ACHN (cell line): ENCODE measurements around the gene METTL1.
"Not testable (repeated sequence)": the region's sequence is repeated elsewhere in the genome, so short reads cannot be mapped to it uniquely, and the experiment has no call there.

Experiments used
- DNase-seq: peaks from one replicate; pipeline ENCODE4 v3.0.0-alpha.2; 2015
- in situ Hi-C: cut with HindIII; loops from 2 replicates; pipeline ENCODE4 v1.10.0; 2017; ENCODE audit warnings: low sequenced_read_pairs, low pct_ligation_motif_present, low pct_unique_long_range_greater_than_20kb

Gene METTL1

GRCh38 chr12:57775044-57775443 lies 3.1 kb upstream of the METTL1 start:
- in situ Hi-C loops, result no loop called here
- DNase-seq, result no peak

DNA sequence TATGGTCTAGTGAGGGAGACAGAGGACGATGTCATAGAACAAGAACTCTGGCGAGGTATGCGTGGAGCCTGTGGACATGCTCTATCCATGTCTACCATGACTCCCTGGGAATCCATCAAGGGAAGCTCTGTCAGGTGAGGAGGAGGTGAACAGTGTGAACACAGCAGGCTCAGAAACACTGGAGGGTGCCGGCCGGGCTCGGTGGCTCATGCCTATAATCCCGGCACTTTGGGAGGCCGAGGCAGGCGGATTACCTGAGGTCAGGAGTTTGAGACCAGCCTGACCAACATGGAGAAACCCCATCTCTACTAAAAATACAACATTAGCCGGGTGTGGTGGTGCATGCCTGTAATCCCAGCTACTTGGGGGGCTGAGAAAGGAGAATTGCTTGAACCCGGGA lies 2.7 kb upstream of the METTL1 start:
- in situ Hi-C loops, DNase-seq: not testable (repeated sequence)

GRCh38 chr12:57772429-57773322 lies 771 bp upstream of the METTL1 start, which contains the start of gene EEF1AKMT3:
EEF1AKMT3 (plus strand) TSS chr12:57772614; CDS start chr12:57772725, 111 bp downstream.
- DNase-seq, result peak; percentile 81
- in situ Hi-C loops, result no loop called here

DNA sequence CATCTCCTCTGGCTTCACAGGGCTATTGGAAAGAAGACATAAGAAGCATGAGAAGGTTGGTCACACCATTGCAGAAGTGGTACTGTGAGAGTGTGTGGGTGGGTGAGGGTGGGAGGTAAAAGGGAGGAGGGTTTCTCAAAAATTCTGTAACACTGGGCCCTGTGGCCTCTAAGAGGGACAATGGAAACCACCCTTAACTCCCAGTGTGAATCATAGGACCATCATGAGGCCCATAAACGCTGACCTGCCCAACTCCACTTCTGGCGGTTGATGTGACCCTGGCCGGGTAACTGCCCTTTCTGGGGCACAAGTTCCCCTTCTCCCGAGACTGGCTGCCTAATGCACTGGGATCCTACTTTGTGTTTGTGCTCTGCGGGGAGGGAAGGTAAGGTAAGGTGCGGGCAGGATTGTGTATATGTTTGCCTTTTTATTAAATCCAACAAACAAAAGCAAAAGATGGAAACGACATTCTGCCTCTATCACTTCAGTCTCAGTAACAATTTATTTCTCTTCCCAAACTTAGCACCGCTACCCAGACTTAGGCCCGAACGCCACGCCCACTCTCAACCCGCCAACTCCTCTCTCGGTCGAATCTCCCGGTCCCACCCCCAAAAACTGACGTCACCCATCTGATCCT lies 551 bp downstream of the METTL1 start:
- peak; percentile 97 for DNase-seq
- in situ Hi-C loops, result no loop called here

DNA sequence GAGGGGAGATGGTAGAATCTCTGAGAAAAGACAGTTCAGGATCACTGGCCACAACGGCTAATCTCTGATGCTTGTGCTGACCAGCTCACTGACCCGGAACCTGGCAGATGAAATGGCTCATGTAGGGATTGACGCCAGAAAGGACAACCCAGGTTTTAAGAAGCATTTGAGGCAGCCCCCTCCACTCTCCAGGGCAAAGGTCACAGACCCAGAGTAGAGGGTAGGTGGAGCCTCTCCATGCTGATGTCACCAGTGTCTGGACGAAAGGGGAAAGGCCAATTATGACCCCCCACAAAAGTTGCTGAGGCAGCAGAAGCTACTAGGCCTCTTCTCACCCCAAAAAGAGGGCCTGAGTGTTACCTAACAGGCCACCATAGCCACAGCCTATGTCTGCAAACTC lies 1.2 kb downstream of the METTL1 start:
- no peak for DNase-seq
- in situ Hi-C loops, result no loop called here

- in situ Hi-C loops, result no loop called here
- DNase-seq, result no peak
Measured at GRCh38 chr12:57769594-57769993, 2.3 kb downstream of the METTL1 start.

- in situ Hi-C loops, result no loop called here
- DNase-seq, result no peak
Measured at GRCh38 chr12:57767876-57768275, 4.0 kb downstream of the METTL1 start.

- no peak for DNase-seq
- in situ Hi-C loops, result no loop called here
Measured at GRCh38 chr12:57767305-57767698, 4.6 kb downstream of the METTL1 start.

DNA sequence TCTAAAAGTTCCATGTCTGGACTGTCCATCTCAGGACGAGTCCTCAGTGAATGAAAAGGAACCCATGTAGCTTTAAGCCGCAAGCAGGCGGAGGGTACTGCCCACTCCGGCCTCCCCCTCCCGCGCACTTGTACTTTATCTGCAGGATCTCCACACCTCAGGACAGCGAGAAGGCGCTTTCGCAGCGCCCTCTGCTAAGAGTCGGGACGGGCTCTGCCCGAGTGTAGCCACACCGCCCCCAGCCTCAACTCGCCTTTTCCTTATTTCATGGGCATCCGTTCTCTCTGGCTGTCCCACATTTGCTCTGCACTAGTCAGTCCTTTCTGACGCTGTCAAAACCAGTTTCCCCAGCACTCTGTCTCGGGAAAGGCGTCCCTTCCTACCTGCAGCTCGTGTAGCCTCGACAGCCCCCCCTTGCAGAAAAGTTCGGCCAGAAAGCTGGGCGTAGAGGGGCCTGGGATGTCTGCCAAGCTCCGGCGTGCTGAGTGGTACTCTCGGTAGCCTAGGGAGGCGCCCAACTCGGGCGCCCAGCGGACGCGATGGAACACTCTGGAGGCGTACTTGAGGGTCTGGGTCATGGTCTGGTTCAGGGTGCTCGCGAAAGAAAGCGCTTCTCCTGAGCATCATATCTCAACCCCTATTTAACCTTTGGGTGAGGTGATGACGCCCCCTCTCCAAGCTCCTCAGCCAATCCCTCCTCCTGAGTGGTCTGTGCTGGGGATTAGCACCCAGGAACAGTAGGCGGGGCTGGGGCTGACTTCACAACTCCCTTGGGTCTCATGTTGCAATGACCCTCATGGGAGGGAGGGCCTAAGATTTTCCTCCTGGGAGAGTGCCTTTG lies 5.2 kb downstream of the METTL1 start, which contains the start of gene CYP27B1:
Gene CYP27B1, minus strand, starts transcription at position 615 of the 841 bp plus-strand sequence. Its CDS starts 37 bp downstream, at position 578.
- peak; percentile 52 for DNase-seq
- in situ Hi-C loops, result no loop called here

- DNase-seq, result no peak
- in situ Hi-C loops, result no loop called here
Measured at GRCh38 chr12:57765698-57766463, 6.0 kb downstream of the METTL1 start.

DNA sequence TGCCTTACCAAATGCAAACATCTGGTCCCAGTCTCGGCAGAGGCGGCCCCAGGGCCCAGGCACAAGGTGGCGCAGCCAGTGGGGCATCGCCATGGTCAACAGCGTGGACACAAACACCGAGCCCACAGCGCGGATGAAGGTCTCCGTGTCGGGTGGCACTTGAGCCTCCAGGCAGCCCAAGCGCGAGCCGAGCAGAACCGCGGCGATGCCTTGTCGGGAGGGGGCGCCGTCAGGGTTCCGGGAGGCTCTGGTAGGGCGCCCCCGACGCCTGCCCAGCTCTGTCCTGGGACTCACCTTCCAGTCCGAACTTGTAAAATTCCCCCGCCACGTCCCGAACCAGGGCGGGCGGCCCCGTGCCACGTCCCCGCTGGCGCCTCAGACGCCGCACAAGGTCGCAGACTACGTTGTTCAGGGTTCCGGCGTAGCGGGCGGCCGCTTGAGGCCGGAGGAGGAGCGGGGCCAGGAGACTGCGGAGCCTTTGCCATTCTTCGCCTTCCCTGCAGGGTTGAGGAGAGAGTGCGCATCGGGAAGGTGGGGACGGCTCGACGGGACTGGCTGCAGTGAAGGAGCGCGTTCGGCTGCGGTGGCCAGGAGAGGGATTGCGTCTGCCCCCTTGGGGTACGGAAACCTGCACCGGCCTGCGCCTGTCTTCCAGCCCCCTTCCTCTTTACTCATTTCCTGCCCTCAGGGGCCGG lies 6.8 kb downstream of the METTL1 start:
- DNase-seq, result peak; percentile 65
- in situ Hi-C loops, result no loop called here

- in situ Hi-C loops, result no loop called here
- DNase-seq, result no peak
Measured at GRCh38 chr12:57764662-57765002, 7.3 kb downstream of the METTL1 start.

GRCh38 chr12:57763881-57764661 lies 7.8 kb downstream of the METTL1 start:
- no peak for DNase-seq
- in situ Hi-C loops, result no loop called here

DNA sequence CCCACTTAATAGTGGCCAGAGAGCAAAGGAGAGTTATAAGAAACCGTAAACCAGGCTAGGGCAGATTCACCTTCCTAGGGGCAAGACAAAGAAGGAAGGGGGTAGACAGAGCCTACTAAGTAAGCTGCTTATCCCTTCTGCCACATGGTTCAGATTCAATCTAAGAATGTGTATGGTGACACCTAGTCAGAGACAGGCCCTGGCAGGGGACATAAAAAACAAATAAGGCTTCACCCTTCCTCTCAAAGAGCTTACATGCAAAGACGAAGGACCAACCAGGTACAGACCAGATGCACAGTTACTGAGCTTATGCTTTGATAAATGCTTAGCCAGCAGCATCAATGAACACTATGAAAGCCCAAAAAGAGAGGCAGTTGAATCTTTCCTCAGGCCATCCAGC lies 9.4 kb downstream of the METTL1 start:
- in situ Hi-C loops, result no loop called here
- DNase-seq, result no peak

DNA sequence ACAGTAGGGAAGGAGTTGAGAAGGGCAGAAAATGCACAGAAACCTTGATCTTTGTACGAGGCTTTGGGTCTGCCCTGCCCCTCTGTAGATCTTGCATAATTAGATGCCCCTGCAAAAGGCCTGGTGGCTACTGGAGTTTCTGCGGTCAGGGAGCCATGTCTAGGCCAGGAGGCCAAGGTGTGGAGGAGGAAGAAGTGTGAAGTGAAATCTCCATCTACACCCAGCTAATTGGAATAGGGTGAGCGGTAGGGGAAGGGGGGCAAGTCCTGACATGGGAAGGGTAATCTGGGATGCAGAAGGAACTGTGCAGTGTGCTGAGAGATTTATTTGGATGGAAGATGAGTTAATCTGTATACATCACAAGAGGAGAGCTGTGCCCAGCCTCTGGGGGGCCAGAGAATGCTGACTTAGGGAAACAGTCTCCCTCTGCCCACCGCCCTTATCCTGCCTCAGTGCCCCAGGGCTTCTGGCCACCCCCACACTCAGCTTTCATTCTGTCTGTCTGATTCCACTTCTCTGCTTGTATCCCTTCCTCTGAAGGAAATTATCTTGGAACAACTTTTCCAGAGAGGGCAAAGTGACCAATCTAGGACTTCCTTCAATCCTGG lies 10.4 kb downstream of the METTL1 start:
- DNase-seq, result no peak
- in situ Hi-C loops, result no loop called here

DNA sequence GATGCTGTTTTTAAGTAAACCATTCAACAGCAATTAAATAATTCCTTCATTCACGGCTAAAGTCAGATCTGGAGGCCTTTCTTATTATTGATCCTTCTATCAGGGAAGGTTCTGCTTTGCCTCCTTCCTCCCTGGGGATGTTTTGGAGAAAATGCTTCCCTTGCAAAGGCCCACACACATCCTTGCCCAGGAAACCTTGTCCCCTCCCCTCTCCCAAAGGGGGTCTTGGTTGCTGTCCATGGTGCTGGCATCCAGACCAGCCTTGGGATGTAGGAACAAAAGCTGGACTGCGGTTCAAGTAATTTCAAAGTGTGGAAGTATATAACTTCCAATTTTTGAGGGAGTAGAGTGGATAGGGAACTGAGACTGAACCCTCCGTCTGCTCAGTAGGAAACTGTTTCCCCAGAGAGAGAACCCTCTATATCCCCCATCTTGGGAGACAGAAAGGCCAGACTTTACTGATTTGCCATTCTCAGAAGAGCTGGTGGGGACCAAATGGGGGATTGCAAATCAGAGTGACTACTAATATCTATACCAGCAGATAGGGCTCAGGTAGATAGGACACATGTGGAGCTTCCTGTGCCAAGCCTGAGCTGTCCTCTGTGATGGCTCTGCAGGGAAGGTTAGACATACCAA lies 11.4 kb downstream of the METTL1 start:
- in situ Hi-C loops, result no loop called here
- no peak for DNase-seq
